Fibroblast of mammary gland (primary cell): ENCODE results near the gene LARP1B.

Experiments used
- DNase-seq: peaks from one replicate; pipeline ENCODE4 v3.0.0-alpha.2; 2010; ENCODE audit warnings: low read depth
- H3K4me3 ChIP-seq: 2 replicates; pipeline ENCODE4 v1.5.1; 2011; ENCODE audit warnings: low read depth, mild to moderate bottlenecking, low read length, moderate library complexity; ENCODE audit not compliant: control insufficient read depth
- CTCF ChIP-seq: conservative IDR thresholded peaks from 2 replicates; pipeline ENCODE4 v1.5.1; 2011; ENCODE audit warnings: low read depth, low read length, inconsistent platforms; ENCODE audit not compliant: control insufficient read depth, insufficient read depth

LARP1B gene

GRCh38 chr4:128162434-128162833, 101.3 kb downstream of the LARP1B start:
- peak; percentile 3 for DNase-seq
- no peak for TF ChIP-seq CTCF
- no peak overlapping the region for H3K4me3 ChIP-seq

- no peak for TF ChIP-seq CTCF
- DNase-seq, result peak; percentile 55
- no peak overlapping the region for H3K4me3 ChIP-seq
Measured at GRCh38 chr4:128163177-128164117, 102.3 kb downstream of the LARP1B start.

- no peak for TF ChIP-seq CTCF
- no peak for DNase-seq
Measured at GRCh38 chr4:128166982-128167381, 105.9 kb downstream of the LARP1B start.

GRCh38 chr4:128168701-128169100, 107.6 kb downstream of the LARP1B start:
- DNase-seq, result no peak
- H3K4me3 ChIP-seq, result no peak overlapping the region
- TF ChIP-seq CTCF, result no peak

More at GRCh38 chr4:128166982-128167381, 105.9 kb downstream of the LARP1B start:
- no peak overlapping the region for H3K4me3 ChIP-seq

- no peak for TF ChIP-seq CTCF
- no peak for DNase-seq
- H3K4me3 ChIP-seq, result no peak overlapping the region
Measured at GRCh38 chr4:128169245-128169644, 108.1 kb downstream of the LARP1B start.

- no peak for DNase-seq
Measured at GRCh38 chr4:128176643-128177042, 115.5 kb downstream of the LARP1B start.

More at GRCh38 chr4:128176643-128177042, 115.5 kb downstream of the LARP1B start:
- no peak overlapping the region for H3K4me3 ChIP-seq
- no peak for TF ChIP-seq CTCF
